ENCODE measurements around the gene GHR.

- TF ChIP-seq, protein P1, sequence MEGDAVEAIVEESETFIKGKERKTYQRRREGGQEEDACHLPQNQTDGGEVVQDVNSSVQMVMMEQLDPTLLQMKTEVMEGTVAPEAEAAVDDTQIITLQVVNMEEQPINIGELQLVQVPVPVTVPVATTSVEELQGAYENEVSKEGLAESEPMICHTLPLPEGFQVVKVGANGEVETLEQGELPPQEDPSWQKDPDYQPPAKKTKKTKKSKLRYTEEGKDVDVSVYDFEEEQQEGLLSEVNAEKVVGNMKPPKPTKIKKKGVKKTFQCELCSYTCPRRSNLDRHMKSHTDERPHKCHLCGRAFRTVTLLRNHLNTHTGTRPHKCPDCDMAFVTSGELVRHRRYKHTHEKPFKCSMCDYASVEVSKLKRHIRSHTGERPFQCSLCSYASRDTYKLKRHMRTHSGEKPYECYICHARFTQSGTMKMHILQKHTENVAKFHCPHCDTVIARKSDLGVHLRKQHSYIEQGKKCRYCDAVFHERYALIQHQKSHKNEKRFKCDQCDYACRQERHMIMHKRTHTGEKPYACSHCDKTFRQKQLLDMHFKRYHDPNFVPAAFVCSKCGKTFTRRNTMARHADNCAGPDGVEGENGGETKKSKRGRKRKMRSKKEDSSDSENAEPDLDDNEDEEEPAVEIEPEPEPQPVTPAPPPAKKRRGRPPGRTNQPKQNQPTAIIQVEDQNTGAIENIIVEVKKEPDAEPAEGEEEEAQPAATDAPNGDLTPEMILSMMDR (IDR thresholded peaks at IDR 0.05; ENCODE audit: control extremely low read depth in 1 of 3, insufficient read depth in 1 of 3, low read depth in 1 of 3, low read length in 3 of 3): no peak
- no peak for TF ChIP-seq RAD21 (IDR thresholded peaks at IDR 0.05 in 1 of 2, conservative IDR thresholded peaks at IDR 0.05 in 1 of 2; ENCODE audit: low read depth in 2 of 2, low read length in 2 of 2)
- TF ChIP-seq POLR2A (IDR thresholded peaks at IDR 0.05; ENCODE audit: control extremely low read depth in 1 of 2, low read depth in 2 of 2, low read length in 2 of 2): no peak
- no peak for TF ChIP-seq BACH1 (IDR thresholded peaks at IDR 0.05; ENCODE audit: low read length)
- TF ChIP-seq CEBPB (IDR thresholded peaks at IDR 0.05; ENCODE audit: low read depth, low read length): no peak
- TF ChIP-seq ZNF274 (IDR thresholded peaks at IDR 0.05; ENCODE audit: borderline replicate concordance, extremely low read depth, low read length): no peak
These were observed 27.1 kb upstream of the GHR start for GRCh38 chr5:42396111-42396510.

All from H1 (cell line).